ENCODE measurements around the gene INO80D.

Gene INO80D

DNA sequence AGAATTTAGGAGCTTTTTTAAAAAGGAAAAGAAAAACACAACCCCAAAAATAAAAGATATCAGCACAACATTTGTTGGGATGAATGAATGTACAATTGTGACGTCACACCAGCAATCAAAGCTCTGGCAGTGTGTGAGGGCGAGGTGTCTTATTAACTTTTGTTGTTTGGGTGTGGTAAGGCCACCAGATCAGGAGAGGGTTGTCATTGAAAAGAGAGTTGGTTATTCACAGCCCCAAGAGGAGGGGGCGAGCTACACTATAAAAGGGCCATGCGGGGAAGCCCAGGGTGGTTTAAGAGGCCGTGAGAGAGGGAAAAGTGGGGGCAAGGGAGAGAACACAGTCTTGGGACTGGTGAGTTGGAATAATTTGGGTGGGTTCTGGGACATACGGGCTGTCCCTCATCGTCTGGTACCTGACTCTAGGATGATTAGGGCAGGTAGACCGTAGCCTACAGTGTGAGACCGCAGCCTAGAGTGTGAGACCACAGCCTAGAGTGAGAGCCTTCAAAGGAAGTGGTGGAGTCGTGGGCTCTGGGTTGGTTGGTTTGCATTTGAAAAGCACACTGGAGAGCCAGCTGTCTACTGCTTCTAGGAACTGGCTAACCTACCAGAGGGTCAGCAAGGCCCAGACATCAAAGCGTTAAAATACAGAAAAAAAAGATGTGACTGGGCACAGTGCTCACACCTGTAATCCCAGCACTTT, 128.4 kb downstream of the INO80D start:
- Histone ChIP-seq H3K27ac (ENCODE audit: poor library complexity, severe bottlenecking) (no peak overlapping the region), H3K36me3 (ENCODE audit: low read depth) (no peaks in the 10 kb centered on the region), H3K4me3 (ENCODE audit: severe bottlenecking) (no peak overlapping the region), H3K4me1 (ENCODE audit: insufficient read depth, poor library complexity, severe bottlenecking) (no peaks in the 10 kb centered on the region), H3K27me3 (ENCODE audit: insufficient read depth, poor library complexity, severe bottlenecking) (no peaks in the 10 kb centered on the region), H3K9me3 (ENCODE audit: severe bottlenecking) (no peaks in the 10 kb centered on the region)
- DNase-seq (ENCODE audit: low spot score) (no peak), ATAC-seq (ENCODE audit: low read depth) (no peak)
- TF ChIP-seq, protein P1, sequence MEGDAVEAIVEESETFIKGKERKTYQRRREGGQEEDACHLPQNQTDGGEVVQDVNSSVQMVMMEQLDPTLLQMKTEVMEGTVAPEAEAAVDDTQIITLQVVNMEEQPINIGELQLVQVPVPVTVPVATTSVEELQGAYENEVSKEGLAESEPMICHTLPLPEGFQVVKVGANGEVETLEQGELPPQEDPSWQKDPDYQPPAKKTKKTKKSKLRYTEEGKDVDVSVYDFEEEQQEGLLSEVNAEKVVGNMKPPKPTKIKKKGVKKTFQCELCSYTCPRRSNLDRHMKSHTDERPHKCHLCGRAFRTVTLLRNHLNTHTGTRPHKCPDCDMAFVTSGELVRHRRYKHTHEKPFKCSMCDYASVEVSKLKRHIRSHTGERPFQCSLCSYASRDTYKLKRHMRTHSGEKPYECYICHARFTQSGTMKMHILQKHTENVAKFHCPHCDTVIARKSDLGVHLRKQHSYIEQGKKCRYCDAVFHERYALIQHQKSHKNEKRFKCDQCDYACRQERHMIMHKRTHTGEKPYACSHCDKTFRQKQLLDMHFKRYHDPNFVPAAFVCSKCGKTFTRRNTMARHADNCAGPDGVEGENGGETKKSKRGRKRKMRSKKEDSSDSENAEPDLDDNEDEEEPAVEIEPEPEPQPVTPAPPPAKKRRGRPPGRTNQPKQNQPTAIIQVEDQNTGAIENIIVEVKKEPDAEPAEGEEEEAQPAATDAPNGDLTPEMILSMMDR (IDR thresholded peaks at IDR 0.05; ENCODE audit: poor library complexity, severe bottlenecking), result no peak

DNA sequence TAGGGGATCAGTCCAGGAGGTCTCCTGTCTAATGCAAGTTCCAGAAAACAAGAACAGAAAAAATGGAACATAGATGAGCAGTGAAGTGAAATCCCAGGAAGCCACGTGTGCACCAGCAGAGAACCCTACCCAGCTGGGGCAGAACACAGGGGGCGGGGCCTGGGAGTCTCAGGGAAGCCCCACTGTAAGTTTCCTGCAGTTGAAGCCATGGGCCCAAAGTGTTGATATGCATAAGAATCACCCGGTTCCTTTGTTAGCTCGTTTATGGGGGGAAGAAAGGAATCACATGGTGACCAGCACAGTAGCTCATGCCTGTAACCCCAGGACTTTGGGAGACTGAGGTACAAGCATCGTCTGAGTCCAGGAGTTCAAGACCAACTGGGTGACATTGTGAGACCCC, 131.3 kb downstream of the INO80D start:
- Histone ChIP-seq H3K9me3 (ENCODE audit: severe bottlenecking) (no peaks in the 10 kb centered on the region), H3K4me1 (ENCODE audit: insufficient read depth, poor library complexity, severe bottlenecking) (no peaks in the 10 kb centered on the region), H3K27ac (ENCODE audit: poor library complexity, severe bottlenecking) (no peak overlapping the region), H3K27me3 (ENCODE audit: insufficient read depth, poor library complexity, severe bottlenecking) (no peaks in the 10 kb centered on the region), H3K4me3 (ENCODE audit: severe bottlenecking) (no peak overlapping the region), H3K36me3 (ENCODE audit: low read depth) (no peaks in the 10 kb centered on the region)
- no peak for DNase-seq (ENCODE audit: low spot score)
- TF ChIP-seq, protein P1 (IDR thresholded peaks at IDR 0.05; ENCODE audit: poor library complexity, severe bottlenecking), result no peak
- no peak for ATAC-seq (ENCODE audit: low read depth)

- Histone ChIP-seq H3K27ac (ENCODE audit: poor library complexity, severe bottlenecking) (no peak overlapping the region), H3K36me3 (ENCODE audit: low read depth) (no peaks in the 10 kb centered on the region), H3K4me3 (ENCODE audit: severe bottlenecking) (no peak overlapping the region), H3K27me3 (ENCODE audit: insufficient read depth, poor library complexity, severe bottlenecking) (no peaks in the 10 kb centered on the region), H3K9me3 (ENCODE audit: severe bottlenecking) (no peaks in the 10 kb centered on the region), H3K4me1 (ENCODE audit: insufficient read depth, poor library complexity, severe bottlenecking) (no peaks in the 10 kb centered on the region)
- TF ChIP-seq, protein P1 (IDR thresholded peaks at IDR 0.05; ENCODE audit: poor library complexity, severe bottlenecking), result no peak
- ATAC-seq (ENCODE audit: low read depth), result no peak
- no peak for DNase-seq (ENCODE audit: low spot score)
Observed at GRCh38 chr2:205952282-205952681, 133.7 kb downstream of the INO80D start.

GRCh38 chr2:205948883-205949282, 137.1 kb downstream of the INO80D start:
- ATAC-seq (ENCODE audit: low read depth) (no peak), DNase-seq (ENCODE audit: low spot score) (no peak)
- Histone ChIP-seq H3K27ac (ENCODE audit: poor library complexity, severe bottlenecking) (no peak overlapping the region), H3K9me3 (ENCODE audit: severe bottlenecking) (no peaks in the 10 kb centered on the region), H3K36me3 (ENCODE audit: low read depth) (no peaks in the 10 kb centered on the region), H3K27me3 (ENCODE audit: insufficient read depth, poor library complexity, severe bottlenecking) (no peaks in the 10 kb centered on the region), H3K4me1 (ENCODE audit: insufficient read depth, poor library complexity, severe bottlenecking) (peaks cover 4% of the 10 kb centered on the region), H3K4me3 (ENCODE audit: severe bottlenecking) (no peak overlapping the region)
- TF ChIP-seq, protein P1 (IDR thresholded peaks at IDR 0.05; ENCODE audit: poor library complexity, severe bottlenecking), result no peak

DNA sequence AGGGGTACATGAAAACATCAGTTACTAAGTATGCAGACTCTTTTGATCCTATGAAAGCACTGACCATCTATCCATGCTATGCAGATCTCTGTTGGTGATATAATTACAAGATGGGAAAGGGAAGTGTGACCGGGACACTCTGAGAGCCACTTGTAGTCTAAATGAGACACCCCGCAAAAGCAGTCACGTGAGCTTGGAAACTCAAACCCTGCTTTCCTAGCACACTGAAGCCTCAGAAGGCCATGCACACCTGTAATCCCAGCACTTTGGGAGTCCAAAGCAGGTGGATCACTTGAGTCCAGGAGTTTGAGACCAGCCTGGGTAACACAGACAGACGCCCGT, 137.5 kb downstream of the INO80D start:
- DNase-seq (ENCODE audit: low spot score) (no peak), ATAC-seq (ENCODE audit: low read depth) (no peak; the same call in 2 of the 3 replicates)
- TF ChIP-seq, protein P1 (IDR thresholded peaks at IDR 0.05; ENCODE audit: poor library complexity, severe bottlenecking), result no peak
- no peaks in the 10 kb centered on the region for H3K9me3 ChIP-seq (ENCODE audit: severe bottlenecking)
- H3K27ac ChIP-seq (ENCODE audit: poor library complexity, severe bottlenecking), result no peak overlapping the region
- H3K4me1 ChIP-seq (ENCODE audit: insufficient read depth, poor library complexity, severe bottlenecking), result peaks cover 4% of the 10 kb centered on the region
- H3K4me3 ChIP-seq (ENCODE audit: severe bottlenecking), result no peak overlapping the region
- no peaks in the 10 kb centered on the region for H3K27me3 ChIP-seq (ENCODE audit: insufficient read depth, poor library complexity, severe bottlenecking)
- H3K36me3 ChIP-seq (ENCODE audit: low read depth), result no peaks in the 10 kb centered on the region

All from RWPE2 (cell line).